SK-N-MC (cell line): ENCODE results near the gene AIMP1.
"Not testable (repeated sequence)": the region's sequence is repeated elsewhere in the genome, so short reads cannot be mapped to it uniquely, and the experiment has no call there.

Experiments used
- DNase-seq: peaks from one replicate; pipeline ENCODE4 v3.0.0-alpha.2; 2011; ENCODE audit warnings: low read depth, low spot score
- H3K27ac ChIP-seq: fragments of 200-600 bp; sonication (generic); 2 replicates; pipeline ENCODE4 v1.5.1; 2016; ENCODE audit warnings: mixed run types
- H3K36me3 ChIP-seq: fragments of 200-600 bp; sonication (generic); 2 replicates; pipeline ENCODE4 v1.6.1; 2017; ENCODE audit warnings: antibody characterized with exemption, low read length, mixed read lengths; ENCODE audit not compliant: insufficient read depth
- H3K4me3 ChIP-seq: fragments of 200-600 bp; sonication (generic); 2 replicates; pipeline ENCODE4 v1.5.1; 2016
- H3K9ac ChIP-seq: fragments of 200-600 bp; sonication (generic); 2 replicates; pipeline ENCODE4 v1.8.0; 2017; ENCODE audit warnings: mixed run types, mixed read lengths; ENCODE audit not compliant: insufficient read length
- H3K9me3 ChIP-seq: fragments of 200-600 bp; sonication (generic); 2 replicates; pipeline ENCODE4 v1.6.1; 2017; ENCODE audit warnings: low read depth, mild to moderate bottlenecking, antibody characterized with exemption, low read length, moderate library complexity, mixed read lengths
- EZH2 ChIP-seq: fragments of 200-600 bp; sonication (generic); IDR thresholded peaks from one replicate; pipeline ENCODE4 v1.6.1; 2017; ENCODE audit warnings: antibody characterized with exemption
- FOXP2 ChIP-seq: optimal IDR thresholded peaks from 2 replicates; pipeline ENCODE3; 2011; ENCODE audit warnings: mild to moderate bottlenecking, moderate library complexity; ENCODE audit not compliant: insufficient read depth; ENCODE audit errors: extremely low read length, control extremely low read depth
- POLR2AphosphoS5 ChIP-seq: IDR thresholded peaks from 2 replicates; pipeline ENCODE4 v1.6.1; 2012; ENCODE audit warnings: mild to moderate bottlenecking, low read depth, low read length, borderline replicate concordance

The AIMP1 gene

GRCh38 chr4:106368678-106369077, 52.3 kb downstream of the AIMP1 start, which contains the start of gene GIMD1:
Gene GIMD1, minus strand, starts transcription at chr4:106368778. Its CDS starts 1,343 bp downstream, at chr4:106367435.
- TF ChIP-seq FOXP2 = no peak
- no peak for TF ChIP-seq POLR2AphosphoS5
- no peak for TF ChIP-seq EZH2
- no peak for DNase-seq
- Histone ChIP-seq H3K27ac (peak within 1 kb of the TSS; percentile 72), H3K36me3 (no peaks in the 10 kb centered on the region), H3K9me3 (no peaks in the 10 kb centered on the region), H3K4me3 (peak within 1 kb of the TSS; percentile 58), H3K9ac (peak within 1 kb of the TSS; percentile 64)

- DNase-seq = peak; percentile 84
- peak overlapping the region; percentile 72 for H3K27ac ChIP-seq
- no peaks in the 10 kb centered on the region for H3K36me3 ChIP-seq
- H3K9ac ChIP-seq = peak overlapping the region; percentile 64
- peak overlapping the region; percentile 58 for H3K4me3 ChIP-seq
- no peaks in the 10 kb centered on the region for H3K9me3 ChIP-seq
- TF ChIP-seq EZH2 (no peak), FOXP2 (peak; percentile 10)
These were observed 53.2 kb downstream of the AIMP1 start for GRCh38 chr4:106369456-106370060.

GRCh38 chr4:106370214-106370613, 53.9 kb downstream of the AIMP1 start:
- Histone ChIP-seq H3K27ac (peak overlapping the region; percentile 43; the same call in 1 of the 2 replicates), H3K9me3 (no peaks in the 10 kb centered on the region), H3K9ac (peak overlapping the region; percentile 64), H3K4me3 (peak overlapping the region; percentile 58), H3K36me3 (no peaks in the 10 kb centered on the region)
- DNase-seq = no peak
- TF ChIP-seq EZH2 (no peak), FOXP2 (no peak), POLR2AphosphoS5 (no peak)

- Histone ChIP-seq H3K4me3 (no peak overlapping the region), H3K9me3 (no peaks in the 10 kb centered on the region), H3K36me3 (no peaks in the 10 kb centered on the region), H3K27ac (no peak overlapping the region), H3K9ac (no peak overlapping the region)
- DNase-seq = no peak
- TF ChIP-seq POLR2AphosphoS5 (no peak), FOXP2 (no peak), EZH2 (no peak)
These were observed 54.8 kb downstream of the AIMP1 start for GRCh38 chr4:106371161-106371560.

- no peak overlapping the region for H3K4me3 ChIP-seq
- no peaks in the 10 kb centered on the region for H3K36me3 ChIP-seq
- no peak overlapping the region for H3K27ac ChIP-seq
- no peak for TF ChIP-seq POLR2AphosphoS5
- TF ChIP-seq FOXP2 = no peak
- no peak for TF ChIP-seq EZH2
- no peak for DNase-seq
- H3K9ac ChIP-seq = no peak overlapping the region
- no peaks in the 10 kb centered on the region for H3K9me3 ChIP-seq
These were observed 56.7 kb downstream of the AIMP1 start for GRCh38 chr4:106373026-106373425.

- no peak for DNase-seq
- no peak overlapping the region for H3K27ac ChIP-seq
- no peak overlapping the region for H3K9ac ChIP-seq
- no peak overlapping the region for H3K4me3 ChIP-seq
- no peaks in the 10 kb centered on the region for H3K36me3 ChIP-seq
- H3K9me3 ChIP-seq = no peaks in the 10 kb centered on the region
- no peak for TF ChIP-seq FOXP2
- no peak for TF ChIP-seq EZH2
- TF ChIP-seq POLR2AphosphoS5 = no peak
These were observed 63.8 kb downstream of the AIMP1 start for GRCh38 chr4:106380179-106380578.

- no peak overlapping the region for H3K9ac ChIP-seq
- H3K9me3 ChIP-seq = no peaks in the 10 kb centered on the region
- no peak overlapping the region for H3K4me3 ChIP-seq
- TF ChIP-seq FOXP2 = no peak
- TF ChIP-seq POLR2AphosphoS5 = no peak
- TF ChIP-seq EZH2 = no peak
- no peak for DNase-seq
- no peak overlapping the region for H3K27ac ChIP-seq
- no peaks in the 10 kb centered on the region for H3K36me3 ChIP-seq
These were observed 68.5 kb downstream of the AIMP1 start for GRCh38 chr4:106384878-106385277.

GRCh38 chr4:106385853-106386393, 69.6 kb downstream of the AIMP1 start:
- H3K27ac ChIP-seq = no peak overlapping the region
- no peaks in the 10 kb centered on the region for H3K9me3 ChIP-seq
- no peaks in the 10 kb centered on the region for H3K36me3 ChIP-seq
- no peak overlapping the region for H3K4me3 ChIP-seq
- no peak overlapping the region for H3K9ac ChIP-seq
- TF ChIP-seq POLR2AphosphoS5 (no peak), FOXP2 (no peak), EZH2 (no peak)
- no peak for DNase-seq

GRCh38 chr4:106395582-106395981, 79.2 kb downstream of the AIMP1 start:
- H3K9ac ChIP-seq = no peak overlapping the region
- H3K4me3 ChIP-seq = no peak overlapping the region
- H3K9me3 ChIP-seq = no peaks in the 10 kb centered on the region; the same call in 1 of the 2 replicates
- H3K36me3 ChIP-seq = no peaks in the 10 kb centered on the region
- DNase-seq = no peak
- TF ChIP-seq POLR2AphosphoS5 = no peak
- no peak overlapping the region for H3K27ac ChIP-seq

GRCh38 chr4:106398898-106399297, 82.5 kb downstream of the AIMP1 start:
- H3K36me3 ChIP-seq, H3K9ac ChIP-seq, H3K9me3 ChIP-seq, DNase-seq, H3K27ac ChIP-seq, H3K4me3 ChIP-seq: not testable (repeated sequence)
